Fibroblast of the aortic adventitia (primary cell): ENCODE measurements around the gene CRBN. TPM values are rescaled to one million over a fixed set of nuclear protein-coding genes. Genes with fewer than 3 reads are reported as not detected.
A peak's percentile ranks its signal among the peaks of the same experiment; 100 is the strongest.

ENCODE experiments used
- DNase-seq: peaks from one replicate; pipeline ENCODE4 v3.0.0-alpha.2; 2010; ENCODE audit warnings: low read depth
- H3K4me3 ChIP-seq: 2 replicates; pipeline ENCODE4 v1.5.1; 2011; ENCODE audit warnings: low read depth, mild to moderate bottlenecking, control low read depth, low read length, moderate library complexity
- total RNA-seq: library from RNA; depleted of rRNA; stranded (reverse); fragments of >200 nt; gene quantifications from 2 replicates; pipeline ENCODE4 v1.2.3, GENCODE V29; 2012; ENCODE audit warnings: low replicate concordance
- TF ChIP-seq, protein P1 (sequence below): IDR thresholded peaks from 2 replicates; pipeline ENCODE4 v1.5.1; 2011; ENCODE audit warnings: mild to moderate bottlenecking, low read length, control low read depth, inconsistent platforms; ENCODE audit not compliant: insufficient read depth

CRBN gene
- total RNA-seq, 1 donor, result 70.9 TPM

DNA sequence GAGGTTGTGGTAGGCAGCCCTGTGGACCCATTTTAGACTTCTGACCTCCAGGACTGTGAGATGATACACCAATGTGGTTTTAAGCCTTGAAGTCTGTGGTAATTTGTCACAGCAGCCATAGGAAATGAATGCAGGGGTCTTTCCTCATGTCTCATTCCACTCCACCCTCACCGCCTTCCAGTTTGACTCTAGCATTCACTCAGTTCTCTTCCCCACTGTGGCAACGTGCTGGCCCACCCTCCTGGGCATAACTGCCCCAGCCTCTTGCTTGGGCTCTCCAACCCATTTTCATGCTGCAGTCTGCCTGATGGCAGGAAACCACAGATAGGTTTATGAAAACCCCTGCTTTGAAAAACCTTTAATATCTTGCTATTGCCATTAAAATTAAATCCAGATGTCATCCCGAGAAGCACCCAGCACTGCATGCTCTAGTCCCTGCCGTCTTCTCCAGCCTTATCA, 60.1 kb downstream of the CRBN start:
- H3K4me3 ChIP-seq, result no peak overlapping the region
- TF ChIP-seq, protein P1, sequence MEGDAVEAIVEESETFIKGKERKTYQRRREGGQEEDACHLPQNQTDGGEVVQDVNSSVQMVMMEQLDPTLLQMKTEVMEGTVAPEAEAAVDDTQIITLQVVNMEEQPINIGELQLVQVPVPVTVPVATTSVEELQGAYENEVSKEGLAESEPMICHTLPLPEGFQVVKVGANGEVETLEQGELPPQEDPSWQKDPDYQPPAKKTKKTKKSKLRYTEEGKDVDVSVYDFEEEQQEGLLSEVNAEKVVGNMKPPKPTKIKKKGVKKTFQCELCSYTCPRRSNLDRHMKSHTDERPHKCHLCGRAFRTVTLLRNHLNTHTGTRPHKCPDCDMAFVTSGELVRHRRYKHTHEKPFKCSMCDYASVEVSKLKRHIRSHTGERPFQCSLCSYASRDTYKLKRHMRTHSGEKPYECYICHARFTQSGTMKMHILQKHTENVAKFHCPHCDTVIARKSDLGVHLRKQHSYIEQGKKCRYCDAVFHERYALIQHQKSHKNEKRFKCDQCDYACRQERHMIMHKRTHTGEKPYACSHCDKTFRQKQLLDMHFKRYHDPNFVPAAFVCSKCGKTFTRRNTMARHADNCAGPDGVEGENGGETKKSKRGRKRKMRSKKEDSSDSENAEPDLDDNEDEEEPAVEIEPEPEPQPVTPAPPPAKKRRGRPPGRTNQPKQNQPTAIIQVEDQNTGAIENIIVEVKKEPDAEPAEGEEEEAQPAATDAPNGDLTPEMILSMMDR, result no peak
- DNase-seq, result peak; percentile 10

DNA sequence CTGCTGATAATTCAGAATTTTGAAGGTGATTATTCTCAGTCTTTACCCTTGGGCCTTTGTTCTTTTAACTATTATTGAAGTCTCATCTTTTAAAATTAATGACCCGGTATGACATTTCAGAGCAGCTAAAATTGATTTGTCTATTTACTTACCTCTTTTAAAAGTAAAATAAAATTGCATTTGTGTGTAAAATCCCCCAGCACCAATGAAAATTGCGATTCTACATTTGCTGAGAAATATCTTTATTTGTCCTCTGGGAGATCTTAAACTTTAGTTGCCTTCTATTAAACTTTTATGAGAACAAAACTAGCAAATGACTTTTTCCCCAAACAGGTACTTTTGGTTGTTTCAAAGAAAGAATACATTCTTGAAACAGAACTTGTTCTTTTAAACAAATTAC, 61.8 kb downstream of the CRBN start:
- no peak for DNase-seq
- TF ChIP-seq, protein P1, result no peak
- H3K4me3 ChIP-seq, result no peak overlapping the region

DNA sequence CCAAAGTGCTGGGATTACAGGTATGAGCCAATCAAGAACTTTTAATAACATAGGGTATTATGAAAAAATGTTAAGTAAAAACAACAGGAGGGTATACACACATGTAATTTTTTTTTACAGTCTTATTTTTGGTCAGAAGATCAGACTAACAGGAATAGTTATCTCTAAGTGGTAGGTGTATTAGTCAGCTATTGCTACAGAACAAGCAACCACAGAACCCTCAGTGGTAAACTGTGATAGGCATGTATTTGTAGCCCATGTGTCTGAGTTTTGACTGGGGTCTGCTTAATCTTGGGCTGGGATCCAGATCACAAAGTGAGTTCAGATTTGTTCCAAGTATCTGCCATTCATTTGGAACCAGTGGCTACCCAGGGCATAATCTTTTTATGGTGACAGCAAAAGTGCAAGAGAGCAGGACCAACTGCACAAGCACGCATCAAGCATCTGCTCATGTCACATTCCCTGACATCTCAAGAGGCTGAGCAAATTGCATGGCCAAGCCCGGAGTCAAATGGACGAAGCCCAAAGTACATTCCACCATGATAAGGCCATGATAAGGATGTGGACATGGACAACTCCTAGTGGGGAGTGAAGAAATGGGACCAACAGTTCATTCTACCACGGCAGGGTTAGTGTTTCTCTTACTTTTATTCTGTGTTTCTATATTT, 66.3 kb downstream of the CRBN start:
- TF ChIP-seq, protein P1, result no peak
- peak; percentile 54 for DNase-seq
- H3K4me3 ChIP-seq, result no peak overlapping the region

DNA sequence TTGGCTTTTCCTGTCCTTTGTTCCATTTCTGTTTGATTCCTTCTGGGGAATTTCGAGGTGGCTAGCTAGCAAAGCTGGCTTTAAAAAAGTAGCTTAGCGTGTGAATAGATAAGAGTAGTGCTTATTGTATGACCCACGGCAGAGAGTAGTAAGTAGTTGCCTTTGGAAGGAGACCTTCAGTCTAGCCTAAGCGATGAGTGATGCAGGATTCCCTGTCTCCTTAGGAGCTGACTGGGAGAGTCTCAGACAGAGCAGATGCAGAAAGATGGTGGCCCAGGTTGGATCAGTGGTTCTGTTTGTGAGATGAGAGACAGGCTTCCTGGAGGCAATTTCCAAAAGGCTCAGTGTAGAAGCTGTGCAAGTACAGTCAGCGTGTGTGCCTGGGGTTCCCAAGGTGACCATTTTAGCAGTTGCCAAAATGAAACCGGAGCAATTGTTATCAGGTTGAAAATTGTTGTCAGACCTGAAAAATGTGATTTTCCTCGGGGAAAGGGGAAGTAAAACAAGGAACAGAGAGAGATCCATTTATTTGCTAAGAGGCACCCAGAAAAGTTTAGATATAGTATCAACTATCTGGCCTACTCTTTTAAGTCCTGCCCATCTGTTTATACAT, 68.6 kb downstream of the CRBN start:
- TF ChIP-seq, protein P1, result no peak
- H3K4me3 ChIP-seq, result no peak overlapping the region
- DNase-seq, result no peak

DNA sequence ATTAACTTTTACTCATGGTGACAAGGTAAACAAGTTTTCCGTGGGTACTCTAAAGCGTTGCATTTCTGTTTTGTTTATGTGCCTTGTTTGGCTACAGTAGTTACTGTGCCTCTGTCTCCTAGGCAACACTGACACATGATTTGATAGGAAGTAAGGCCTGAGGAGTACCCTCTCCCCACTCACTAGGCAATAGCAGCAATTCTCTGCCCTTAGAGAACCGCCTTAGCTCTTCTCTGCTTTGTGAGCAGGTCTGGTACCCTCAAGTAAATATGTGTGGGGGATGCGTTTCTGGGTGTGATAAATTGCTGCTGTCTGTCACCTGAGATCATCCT, 69.2 kb downstream of the CRBN start, which contains the start of gene IL5RA:
TSS of gene IL5RA (minus strand) at position 76 of the 332 bp plus-strand sequence. CDS start 5,390 bp downstream, outside the sequence.
- TF ChIP-seq, protein P1, result no peak
- DNase-seq, result no peak
- H3K4me3 ChIP-seq, result no peak within 1 kb of the TSS

DNA sequence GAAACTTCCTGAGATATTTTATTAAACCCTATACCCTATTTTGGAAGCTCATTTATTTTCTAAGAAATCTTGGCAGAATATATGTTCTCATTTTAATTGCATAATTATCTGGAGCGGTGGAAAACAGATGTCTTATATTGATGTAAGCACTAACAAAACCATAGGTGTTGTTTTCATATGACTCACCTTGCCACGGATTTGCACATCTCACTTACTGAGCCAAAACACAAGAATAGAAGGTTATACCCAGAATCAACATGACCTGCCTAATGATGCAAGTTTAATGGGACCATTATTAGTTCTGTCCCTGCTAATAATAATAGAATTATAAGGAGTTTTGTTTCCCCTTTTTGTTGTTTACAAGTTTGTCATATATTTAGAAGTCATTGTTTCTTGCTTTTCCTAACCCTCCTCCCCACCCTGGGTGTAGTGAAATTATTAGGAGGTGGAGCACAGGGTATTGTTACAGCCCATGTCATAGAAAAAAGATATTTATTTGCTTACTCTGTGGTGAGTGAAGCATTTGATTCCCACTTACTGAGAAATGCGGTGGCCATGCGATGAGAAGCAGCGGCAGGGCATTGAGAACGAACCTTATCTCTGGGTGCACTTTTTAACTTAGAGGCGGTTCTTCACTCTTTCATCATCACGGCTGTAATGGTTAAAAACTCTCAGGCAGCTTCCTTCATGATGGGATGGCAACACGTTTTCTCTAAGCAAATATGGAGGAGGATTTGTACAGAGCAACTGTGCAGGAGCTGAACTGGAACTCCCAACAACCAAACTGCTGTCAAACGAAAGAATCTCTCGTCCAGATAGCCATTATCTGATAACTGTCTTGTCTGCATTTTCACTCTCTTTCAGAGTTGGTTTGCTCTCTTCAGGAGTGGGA, 69.8 kb downstream of the CRBN start:
- no peak for DNase-seq
- TF ChIP-seq, protein P1, result no peak
- H3K4me3 ChIP-seq, result no peak overlapping the region
